HCT116 (cell line): ENCODE results near the gene CLPX.

ENCODE experiments used
- CTCF ChIP-seq, 3 experiments: fragments of 200-600 bp in 1 of 3; sonication (generic) in 1 of 3; IDR thresholded peaks in 2 of 3; conservative IDR thresholded peaks in 1 of 3; 2 replicates each; pipeline ENCODE4 v1.5.1; 2012 to 2017; ENCODE audit warnings: low read depth in 2 of 3, low read length in 2 of 3, antibody characterized with exemption in 1 of 3, borderline replicate concordance in 1 of 3, control low read depth in 1 of 3, mild to moderate bottlenecking in 1 of 3, mixed read lengths in 1 of 3, mixed run types in 1 of 3, moderate library complexity in 1 of 3; ENCODE audit not compliant: insufficient read depth in 1 of 3
- POLR2A ChIP-seq: IDR thresholded peaks from 2 replicates; pipeline ENCODE4 v1.7.0; 2011; ENCODE audit warnings: borderline replicate concordance; ENCODE audit not compliant: insufficient read depth, insufficient read length; ENCODE audit errors: extremely low read depth
- SRF ChIP-seq: IDR thresholded peaks from 2 replicates; pipeline ENCODE4 v1.6.1; 2012; ENCODE audit warnings: low read depth

GRCh38 chr15:65165875-65166274, 19.3 kb downstream of the CLPX start:
- TF ChIP-seq CTCF (IDR thresholded peaks at IDR 0.05 in 2 of 3, conservative IDR thresholded peaks at IDR 0.05 in 1 of 3; ENCODE audit: borderline replicate concordance in 1 of 3, insufficient read depth in 1 of 3, low read depth in 2 of 3, low read length in 2 of 3) (no peak), SRF (no peak), POLR2A (no peak)
